ENCODE results near the gene MTCH1.

The MTCH1 gene

DNA sequence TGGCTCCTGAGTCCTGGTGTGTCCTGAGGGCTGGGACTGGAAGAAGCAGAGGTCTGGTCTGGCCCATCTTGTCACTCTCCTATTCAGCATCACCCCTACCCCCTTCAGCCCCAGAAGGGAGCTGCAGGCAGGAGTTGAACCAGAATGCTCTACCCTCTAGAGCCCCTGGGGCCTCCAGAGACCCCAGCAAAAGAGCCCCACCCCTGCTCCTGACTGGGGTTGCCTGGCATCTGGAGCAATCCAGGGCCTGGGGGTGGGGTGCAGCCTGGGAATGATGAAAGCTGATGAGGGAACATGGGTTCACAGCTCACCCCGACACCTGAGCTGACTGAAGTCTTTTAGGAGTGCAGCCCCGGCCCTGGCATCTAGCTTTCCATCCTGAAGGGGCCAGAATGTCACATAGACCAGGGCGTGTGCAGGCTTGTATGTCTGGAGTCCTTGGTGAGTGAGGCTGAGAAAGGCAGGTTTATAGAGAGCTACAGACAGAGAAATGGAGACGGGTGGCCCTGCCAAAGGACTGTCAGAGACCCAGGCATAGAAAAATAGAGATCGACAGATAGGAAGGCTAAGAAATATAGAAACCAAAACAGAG is 31.7 kb upstream of the MTCH1 start:
- DNase-seq = no peak

DNA sequence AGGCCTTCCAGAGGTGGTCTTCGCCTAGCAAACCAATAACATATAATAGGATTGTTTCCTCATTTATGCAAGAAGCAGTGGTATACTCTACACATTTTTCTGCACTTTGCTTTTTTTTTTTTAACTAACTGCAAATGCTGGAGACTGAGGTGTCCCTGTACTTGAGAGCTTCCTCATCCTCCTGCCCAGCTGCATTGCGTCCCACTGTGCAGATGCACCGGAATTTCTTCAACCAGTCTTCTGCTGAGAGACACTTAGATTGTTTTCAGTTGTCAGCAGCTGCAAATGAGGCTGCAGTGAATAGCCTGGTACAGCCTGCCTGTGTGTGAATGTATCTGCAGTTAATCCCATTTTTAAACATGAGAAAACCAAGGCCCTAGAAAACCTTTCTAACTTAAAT is 31.0 kb upstream of the MTCH1 start:
- no peak for DNase-seq

DNA sequence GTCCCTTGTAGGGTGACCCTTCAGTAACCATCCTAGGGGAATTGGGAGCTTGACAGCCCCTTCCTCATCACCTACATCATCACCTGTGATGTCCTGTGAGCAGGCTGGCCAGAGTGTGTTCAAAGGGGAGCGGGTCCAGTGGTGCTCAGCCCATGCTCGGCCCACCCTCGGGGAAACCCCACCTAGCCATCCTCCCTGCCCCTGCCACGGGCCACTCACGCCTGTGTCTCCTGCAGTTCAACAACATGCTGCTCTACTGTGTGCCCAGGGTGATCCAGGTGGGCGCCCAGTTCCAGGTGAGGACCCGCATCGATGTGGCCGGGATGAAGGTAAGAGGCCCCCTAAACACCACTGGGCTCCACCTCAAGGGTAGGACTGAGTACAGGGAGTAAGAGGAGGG is 29.5 kb upstream of the MTCH1 start:
- no peak for DNase-seq

DNA sequence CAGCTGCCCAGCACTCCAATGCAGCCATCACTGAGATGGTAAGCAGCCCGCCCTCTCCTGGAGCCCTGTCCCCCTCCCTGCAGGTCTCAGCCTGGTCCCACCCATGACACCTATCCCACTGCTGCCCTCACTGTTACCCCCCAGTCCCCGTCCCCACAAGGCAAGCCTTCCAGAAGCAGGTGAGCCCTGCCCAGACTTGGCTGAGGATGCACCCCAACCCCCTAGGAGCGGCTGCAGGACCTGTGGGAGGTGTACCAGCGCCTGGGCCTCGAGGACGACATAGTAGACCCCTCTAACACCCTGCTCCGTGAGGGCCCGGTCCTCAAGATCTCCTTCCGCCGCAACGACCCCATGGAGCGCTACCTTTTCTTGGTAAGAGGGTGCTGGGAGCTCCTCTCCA is 28.7 kb upstream of the MTCH1 start:
- no peak for DNase-seq

DNA sequence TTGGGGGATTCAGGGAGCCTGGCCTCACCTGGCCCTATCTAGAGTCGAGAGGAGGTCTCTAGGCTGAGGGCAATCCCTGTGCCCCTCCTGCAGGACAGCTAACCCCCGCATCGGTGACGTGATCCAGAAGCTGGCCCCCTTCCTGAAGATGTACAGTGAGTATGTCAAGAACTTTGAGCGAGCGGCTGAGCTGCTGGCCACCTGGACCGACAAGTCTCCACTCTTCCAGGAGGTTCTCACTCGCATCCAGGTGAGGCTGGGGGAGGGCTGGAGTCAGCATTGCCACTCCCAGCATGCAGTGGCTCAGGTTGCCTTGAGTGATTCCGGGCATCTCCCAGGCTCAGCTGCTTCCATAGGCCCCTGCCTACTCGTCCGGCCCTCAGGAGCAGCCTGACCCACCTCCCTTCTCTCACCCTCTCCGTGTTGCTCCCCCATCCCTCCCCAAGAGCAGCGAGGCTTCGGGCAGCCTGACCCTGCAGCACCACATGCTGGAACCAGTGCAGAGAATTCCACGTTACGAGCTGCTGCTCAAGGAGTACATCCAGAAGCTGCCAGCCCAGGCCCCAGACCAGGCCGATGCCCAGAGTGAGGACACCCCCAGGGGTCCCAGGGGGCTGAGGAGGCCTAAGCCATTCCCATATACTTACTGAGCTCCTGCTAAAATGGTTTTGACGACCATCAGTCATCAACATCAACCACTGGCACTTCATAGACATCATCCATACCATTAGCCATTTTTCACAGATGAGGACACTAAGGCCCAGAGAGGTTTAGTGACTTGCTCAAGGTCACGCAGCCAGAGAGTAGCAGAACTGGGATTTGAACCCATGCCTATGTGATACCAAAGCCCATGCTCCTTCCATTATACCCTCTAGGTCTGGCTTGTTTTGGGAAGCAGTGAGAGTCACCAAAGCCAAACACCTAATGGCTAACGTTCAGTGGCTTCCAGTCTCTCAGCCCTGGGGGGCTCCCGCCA is 27.8 kb upstream of the MTCH1 start:
- no peak for DNase-seq

DNA sequence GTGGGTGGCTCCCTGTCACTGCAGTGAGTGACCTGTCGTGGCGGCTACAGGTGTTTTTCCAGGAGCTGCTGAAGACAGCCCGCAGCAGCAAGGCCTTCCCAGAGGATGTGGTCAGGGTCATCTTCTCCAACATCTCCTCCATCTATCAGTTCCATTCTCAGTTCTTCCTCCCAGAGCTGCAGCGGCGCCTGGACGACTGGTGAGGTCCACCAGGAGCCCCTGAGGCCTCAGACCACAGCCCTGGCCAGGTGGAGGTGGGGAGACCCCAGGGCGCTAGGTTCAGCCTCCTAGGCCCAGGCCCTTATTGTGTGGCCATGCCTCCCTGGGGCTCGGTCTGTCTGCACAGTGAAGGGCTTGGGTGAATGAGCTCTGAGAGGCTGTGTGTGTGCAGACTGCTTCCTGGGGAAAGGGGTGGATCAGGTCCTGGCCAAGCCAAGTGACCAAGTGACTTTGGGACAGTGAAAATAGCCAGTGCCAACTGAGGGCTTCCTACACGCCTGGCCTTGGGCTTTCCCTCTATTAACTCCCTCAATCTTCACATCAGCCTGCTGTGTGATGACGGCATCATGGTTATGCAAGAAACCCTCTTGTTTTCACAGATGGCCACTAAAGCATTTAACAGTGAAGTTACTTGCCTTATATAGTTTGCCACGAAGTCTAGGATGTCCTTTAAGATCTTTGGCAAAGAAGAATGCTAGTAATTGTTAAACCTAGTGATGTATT is 25.8 kb upstream of the MTCH1 start:
- DNase-seq = no peak

DNA sequence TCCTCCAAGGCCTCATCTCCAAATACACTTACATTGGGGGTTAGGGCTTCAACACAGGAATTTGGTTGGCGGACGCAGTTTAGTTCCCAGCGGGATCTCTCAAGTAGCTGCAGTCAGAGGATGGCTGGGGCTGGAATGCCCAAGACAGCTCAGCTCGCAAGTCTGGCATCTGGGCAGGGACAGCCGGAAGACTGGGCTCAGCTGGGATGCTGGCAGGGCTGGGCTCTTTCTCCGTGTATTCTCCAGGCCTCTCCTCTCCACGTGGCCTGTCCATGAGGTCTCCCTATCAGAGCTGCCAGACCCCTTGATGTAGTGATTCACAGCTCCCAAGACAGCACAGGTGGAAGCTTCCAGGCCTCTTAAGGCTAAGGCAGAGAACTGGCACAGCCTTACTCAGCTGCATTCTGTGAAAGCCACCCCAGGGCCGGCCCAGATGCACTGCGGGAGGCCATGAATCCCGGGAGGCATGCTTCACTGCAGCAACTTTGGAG is 24.5 kb upstream of the MTCH1 start:
- no peak for DNase-seq

DNA sequence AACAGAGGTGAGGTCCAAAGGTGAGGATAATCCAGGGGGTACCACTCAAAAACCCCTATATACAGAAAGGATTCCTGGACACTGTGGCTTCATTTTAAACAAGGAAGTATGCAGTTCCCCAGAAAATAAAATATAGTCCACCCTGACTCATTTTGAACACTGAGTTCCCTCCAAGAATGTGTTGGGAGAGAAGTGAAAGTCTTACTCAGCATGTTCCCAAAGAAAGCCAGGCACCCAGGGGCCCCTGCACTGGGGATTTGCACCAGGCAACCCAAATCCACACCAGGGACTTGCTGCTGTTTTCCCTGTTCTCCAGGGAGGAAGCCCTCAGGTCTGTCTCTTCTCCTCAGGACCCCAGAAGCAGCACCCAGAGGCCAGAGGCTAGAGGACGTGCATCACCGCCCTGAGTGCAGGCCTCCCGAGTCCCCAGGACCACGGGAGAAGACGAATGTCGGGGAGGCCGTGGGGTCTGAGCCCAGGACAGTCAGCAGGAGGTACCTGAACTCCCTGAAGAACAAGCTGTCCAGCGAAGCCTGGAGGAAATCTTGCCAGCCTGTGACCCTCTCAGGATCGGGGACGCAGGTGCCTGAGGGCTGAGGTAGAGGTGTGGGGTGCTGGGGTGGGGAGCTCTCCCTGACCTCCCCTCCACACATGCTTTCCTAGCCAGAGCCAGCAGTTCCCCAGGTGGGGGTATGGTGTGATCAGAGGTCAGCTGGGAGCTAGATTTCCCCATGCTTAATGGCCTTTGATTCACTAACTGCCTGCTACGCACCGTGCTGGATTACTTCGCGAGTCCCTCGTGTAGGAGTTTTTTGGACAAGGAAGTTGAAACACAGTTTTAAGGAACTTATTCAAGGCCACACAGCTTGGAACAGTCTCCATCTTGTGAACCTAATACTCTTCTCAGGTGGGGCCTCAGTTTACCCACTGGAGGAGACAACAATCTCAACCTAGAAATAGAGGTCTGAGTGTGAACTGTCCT is 22.8 kb upstream of the MTCH1 start:
- DNase-seq = no peak

DNA sequence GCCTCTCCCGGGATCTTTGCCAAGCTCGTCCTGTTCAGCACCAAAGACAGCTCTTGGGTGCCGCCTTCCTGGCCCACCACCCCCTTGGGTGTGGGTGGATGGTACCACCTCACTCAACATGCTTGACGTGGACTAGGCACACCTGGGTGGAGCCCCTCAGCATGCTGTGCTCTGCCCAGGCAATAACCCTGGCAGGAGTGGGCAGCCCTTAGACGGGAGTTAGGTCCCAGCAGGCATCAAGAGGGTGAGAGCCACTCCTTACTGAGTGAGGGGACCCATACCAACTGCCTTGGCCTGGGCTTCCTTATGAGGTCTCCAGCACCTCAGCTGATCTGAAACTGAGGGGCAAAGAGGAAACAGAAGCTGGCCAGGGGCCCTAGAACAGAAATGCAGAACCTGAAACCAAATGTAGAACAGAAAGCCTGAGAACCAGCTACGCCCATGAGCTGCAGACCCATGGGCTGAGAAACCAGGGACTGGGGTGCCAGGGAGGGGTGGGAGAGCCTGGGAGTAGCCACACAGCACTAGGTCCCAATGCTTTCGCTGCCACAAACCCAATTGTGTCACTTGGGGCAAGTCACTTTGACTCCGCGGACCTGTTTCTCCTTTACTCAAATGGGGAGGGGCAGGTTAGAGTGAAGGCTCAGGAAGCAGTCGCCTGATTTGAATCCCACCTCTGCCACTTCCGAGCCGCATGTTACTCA is 21.5 kb upstream of the MTCH1 start:
- DNase-seq = no peak

DNA sequence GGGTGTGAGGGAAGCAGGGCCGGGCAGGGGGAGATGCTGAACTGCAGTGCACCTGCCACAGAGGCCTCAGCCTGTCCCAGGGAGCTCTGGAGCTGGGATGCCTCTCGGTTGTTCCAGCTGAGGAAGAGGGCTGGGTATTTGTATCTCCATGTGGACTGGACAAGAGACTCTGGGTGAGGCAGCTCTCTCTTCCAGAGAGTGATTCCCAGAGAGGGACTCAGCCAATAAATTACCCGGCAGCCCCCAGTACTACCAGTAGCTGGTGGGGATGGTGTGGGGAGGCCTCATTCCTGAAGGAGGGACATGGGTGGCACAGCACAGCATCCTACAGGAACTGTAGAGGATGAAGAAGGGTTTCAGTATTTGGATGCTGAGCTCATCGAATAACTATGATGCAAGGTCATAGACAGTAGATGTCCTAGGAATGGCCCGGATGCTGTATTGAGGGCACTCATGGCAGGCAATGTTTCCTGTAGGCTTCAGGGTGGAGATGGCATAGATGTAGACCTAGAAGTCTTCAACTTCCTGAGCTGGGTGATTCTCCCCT is 20.9 kb upstream of the MTCH1 start:
- no peak for DNase-seq

DNA sequence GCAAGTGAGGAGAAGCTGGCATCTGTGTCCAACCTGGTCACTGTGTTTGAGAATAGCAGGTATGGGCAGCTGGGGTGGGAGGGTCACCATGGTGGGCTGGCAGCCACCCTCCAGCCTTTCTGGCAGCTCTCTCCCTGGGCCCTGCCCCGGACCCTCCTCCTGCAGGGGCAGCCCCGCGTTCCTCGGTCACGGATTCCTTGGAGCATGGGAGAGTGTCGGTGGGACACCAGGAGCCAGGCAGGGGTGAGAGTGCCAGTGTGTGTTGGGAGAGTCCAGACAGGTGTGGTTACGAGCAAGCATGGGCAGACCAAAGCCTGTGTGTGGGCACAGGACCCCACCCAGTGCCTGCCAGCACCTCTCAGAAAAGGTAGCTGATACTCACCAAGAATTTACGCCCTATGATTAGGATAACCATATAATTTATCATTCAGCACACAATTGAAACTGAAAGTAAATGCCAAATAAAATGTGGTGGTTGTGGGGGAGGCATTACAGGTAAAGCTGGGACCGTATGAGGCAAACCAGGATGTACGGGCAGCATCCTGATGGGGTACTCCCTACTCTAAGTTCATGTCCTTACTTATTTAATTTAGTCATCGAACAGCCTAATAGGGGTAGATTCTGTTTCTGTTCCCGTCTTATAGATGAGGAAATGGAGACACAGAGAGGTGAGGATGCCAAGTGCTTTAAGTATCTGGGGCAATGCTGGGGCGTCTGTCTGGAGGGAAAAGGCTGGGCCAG is 20.0 kb upstream of the MTCH1 start:
- no peak for DNase-seq

DNA sequence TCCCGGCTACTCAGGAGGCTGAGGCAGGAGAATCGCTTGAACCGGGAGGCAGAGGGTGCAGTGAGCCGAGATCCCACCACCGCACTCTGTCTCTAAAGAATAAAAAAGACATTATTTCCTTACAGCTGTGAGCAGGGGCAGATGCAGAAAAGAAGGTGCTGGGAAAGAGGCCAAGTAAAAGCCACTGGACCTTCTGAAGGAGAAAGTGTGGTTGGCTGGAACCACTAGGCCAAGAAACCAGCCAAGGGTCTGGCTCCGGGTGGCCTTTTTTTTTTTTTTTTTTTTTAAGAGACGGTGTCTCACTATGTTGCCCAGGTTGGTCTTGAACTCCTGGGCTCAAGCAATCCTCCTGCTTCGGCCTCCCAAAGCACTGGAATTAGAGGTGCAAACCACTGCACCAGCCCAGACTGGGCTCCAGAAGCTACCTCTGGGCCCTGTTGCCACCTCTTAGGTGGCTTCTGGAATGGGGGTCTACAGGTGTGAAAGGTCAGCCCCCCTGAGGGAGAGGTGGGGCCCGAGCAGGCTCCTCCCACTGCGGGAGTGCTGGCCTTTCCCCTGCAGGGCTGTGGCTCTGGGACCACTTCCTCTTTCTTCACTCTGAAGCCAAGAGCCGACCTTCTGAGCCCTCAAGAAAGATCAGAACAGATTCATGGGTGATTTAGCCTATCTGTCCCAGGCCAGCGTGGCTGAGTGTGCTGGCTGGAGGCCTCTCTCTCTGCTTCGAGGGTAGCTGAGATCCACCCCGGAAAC is 19.2 kb upstream of the MTCH1 start, which contains the start of gene FGD2:
Gene FGD2 (plus strand): TSS at position 595 of the 750 bp plus-strand sequence. CDS start 163 bp downstream, outside the sequence.
- no peak for DNase-seq

DNA sequence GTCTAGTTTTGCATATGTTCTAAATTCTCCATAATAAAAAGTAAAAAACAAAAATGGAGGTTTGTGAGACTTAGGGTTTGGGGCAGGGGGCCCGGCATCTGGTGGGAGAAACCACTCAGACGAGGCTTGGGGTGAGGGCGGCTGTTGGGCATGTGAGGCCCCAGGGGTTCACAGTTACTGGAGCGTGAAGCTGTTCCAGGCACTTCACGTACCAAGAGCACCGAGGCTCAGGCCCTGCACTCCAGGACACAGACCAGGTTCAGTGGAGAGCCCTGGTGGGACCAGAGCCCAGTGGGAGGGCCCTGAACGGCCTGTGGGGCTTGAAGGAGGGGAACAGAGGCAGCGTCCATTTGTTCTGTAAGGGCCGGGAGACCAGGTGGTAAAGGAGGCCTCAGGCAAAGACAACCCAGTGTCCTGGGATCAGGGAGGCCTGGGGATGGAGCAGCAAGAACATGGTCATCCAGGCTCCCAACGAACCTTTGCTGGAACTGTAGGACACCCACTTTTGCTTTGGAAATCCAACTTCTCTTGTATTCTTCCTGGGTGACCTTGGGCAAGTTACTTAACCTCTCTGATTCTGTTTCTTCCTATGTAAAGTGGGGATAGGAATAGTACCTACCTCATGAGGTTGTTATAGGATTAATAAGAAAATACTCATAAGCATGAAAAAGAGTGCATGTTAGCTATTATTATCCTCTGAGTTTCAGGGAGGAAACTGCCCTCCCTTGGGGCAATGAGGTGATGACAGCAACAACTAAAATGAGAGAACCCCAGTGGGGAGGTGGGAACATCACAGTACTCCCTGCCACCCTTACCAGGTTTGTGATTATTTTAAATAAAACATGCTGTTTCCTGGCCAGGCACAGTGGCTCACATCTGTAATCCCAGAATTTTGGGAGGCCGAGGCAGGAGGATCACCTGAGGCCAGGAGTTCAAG is 18.3 kb upstream of the MTCH1 start:
- DNase-seq = peak; percentile 81

DNA sequence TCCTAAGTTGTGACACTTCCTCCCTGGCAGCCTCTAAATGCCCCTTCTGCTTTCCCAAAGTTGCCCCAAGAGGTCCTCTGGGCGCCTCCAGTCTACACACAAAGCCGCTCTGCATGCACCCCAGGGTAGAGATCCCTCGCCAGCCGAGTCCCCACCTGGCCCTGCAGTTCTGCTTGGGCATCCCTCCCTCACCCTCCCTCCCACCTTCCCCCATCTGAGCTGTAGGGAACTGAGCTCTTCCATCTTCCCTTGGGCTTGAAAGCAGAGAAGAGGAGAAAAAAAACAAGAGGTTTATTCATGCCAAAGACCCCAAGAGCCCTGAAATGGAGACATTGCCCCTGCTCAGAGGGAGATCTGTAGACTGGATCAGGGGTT is 13.7 kb upstream of the MTCH1 start:
- no peak for DNase-seq

DNA sequence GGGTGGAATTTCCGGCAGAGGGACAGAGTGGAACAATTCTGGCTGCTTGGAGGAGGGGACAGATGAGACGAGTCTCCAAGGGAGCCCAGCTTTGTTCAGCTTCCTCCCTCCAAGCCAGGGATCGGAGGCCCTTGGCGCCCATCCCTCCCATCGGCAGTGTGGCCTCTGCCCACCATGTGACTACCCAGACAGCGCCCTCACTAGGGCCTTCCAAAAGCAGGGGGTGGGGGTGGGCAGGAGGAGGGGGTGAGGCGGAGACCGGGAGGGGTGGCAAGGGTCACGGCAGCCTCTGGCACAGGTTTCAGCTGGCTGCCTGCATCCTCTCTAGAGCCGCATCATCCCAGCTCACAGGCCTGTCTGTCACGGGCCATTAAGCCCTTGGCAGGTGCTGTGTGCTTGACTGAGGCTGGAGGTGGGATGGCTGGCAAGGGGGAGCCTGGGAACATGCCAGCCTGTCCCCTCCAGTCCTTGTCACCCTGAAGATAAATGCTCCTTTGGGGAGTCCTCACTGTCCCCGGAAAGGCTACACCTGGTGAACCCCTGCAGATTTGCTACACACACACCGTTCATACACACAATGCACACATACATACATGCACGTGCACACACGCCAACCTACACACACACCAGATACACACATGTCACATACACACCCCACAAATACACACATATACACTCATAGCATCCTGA is 13.2 kb upstream of the MTCH1 start:
- DNase-seq = peak; percentile 38

DNA sequence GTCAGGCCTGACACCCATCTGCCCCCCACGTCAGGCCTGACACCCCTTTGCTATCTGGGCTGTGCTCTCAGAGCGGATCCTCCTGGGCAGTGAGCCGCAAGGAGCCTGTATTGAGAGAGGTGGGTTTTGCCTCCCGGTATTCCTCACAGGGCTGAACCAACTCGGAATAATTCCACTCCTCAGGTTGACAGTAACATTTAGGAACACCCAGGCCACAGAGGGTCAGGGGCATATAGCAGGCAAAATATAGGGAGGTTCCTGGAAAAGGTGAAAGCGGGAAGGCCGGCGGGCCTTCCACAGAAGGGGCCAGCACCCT is 12.7 kb upstream of the MTCH1 start:
- DNase-seq = peak; percentile 44

DNA sequence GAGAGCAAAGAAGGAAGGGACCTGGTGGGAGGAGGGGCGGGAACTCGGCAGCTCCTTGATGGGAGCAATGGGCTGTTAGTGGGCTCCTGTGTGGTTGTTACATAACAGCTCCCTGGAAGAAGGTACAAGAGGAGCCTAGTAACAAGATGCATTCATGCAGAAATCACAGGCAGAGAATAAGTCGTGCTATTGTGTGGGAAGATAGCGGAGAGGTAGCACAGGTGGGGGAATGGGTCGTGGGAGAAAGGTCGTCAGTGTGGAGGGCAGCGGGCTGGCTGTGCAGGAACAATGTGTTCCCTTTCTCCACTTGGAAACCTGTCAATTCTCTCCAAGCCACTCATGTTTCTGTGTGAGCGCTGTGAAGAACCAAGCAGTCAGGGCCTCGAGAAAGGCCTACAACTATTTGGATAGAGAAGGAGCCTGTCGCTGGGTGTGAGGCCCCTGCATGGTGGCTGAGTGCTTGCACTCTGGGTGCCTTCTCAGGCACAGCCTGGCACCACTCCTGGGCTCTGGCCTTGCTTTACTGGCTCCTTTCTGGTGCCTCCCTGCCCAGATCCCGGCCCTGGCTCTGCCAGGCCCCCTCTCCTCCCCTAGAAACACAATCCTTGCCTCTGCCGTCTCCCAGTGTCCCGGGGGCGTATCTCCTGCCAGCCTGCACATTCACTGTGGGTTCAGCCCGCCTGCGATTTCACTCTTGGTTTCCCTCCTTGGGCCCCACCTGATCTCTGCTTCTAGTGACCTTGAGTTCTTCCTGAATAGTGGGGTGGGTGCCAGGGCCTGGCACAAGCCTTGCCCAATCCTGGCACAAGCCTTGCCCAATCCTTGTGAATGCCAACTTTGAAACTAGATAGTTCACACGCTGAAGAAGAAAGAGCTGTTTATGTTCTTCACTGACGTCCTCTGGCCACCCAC is 12.1 kb upstream of the MTCH1 start:
- peak; percentile 50 for DNase-seq
